ENCODE data around the gene GCNA. TPM values are rescaled to one million over a fixed set of nuclear protein-coding genes. Genes with fewer than 3 reads are reported as not detected.

The GCNA gene
- polyA plus RNA-seq, 2 of the 4 experiments (the other 2 are of a cell fraction): 1.4 to 1.7 TPM

GRCh38 chrX:71615056-71615455 lies 36.8 kb downstream of the GCNA start:
- WGBS (ENCODE audit: missing lambda C conversion rate): 98% methylated on average over 4 of the region's 4 CpGs
- H3K4me1 ChIP-seq: no peaks in the 10 kb centered on the region
- H3K4me2 ChIP-seq: no peak overlapping the region
- H3K27ac ChIP-seq: no peak overlapping the region
- no peaks in the 10 kb centered on the region for H3K9me3 ChIP-seq
- TF ChIP-seq RCOR1 (IDR thresholded peaks at IDR 0.05; ENCODE audit: low read depth, low read length) (no peak), ZNF302 (CRISPR knock-in tag; IDR thresholded peaks at IDR 0.05) (no peak), HDAC2 (IDR thresholded peaks at IDR 0.05) (no peak)
- TF ChIP-seq, protein P1, sequence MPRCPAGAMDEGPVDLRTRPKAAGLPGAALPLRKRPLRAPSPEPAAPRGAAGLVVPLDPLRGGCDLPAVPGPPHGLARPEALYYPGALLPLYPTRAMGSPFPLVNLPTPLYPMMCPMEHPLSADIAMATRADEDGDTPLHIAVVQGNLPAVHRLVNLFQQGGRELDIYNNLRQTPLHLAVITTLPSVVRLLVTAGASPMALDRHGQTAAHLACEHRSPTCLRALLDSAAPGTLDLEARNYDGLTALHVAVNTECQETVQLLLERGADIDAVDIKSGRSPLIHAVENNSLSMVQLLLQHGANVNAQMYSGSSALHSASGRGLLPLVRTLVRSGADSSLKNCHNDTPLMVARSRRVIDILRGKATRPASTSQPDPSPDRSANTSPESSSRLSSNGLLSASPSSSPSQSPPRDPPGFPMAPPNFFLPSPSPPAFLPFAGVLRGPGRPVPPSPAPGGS (IDR thresholded peaks at IDR 0.05): no peak
- TF ChIP-seq, protein P2, sequence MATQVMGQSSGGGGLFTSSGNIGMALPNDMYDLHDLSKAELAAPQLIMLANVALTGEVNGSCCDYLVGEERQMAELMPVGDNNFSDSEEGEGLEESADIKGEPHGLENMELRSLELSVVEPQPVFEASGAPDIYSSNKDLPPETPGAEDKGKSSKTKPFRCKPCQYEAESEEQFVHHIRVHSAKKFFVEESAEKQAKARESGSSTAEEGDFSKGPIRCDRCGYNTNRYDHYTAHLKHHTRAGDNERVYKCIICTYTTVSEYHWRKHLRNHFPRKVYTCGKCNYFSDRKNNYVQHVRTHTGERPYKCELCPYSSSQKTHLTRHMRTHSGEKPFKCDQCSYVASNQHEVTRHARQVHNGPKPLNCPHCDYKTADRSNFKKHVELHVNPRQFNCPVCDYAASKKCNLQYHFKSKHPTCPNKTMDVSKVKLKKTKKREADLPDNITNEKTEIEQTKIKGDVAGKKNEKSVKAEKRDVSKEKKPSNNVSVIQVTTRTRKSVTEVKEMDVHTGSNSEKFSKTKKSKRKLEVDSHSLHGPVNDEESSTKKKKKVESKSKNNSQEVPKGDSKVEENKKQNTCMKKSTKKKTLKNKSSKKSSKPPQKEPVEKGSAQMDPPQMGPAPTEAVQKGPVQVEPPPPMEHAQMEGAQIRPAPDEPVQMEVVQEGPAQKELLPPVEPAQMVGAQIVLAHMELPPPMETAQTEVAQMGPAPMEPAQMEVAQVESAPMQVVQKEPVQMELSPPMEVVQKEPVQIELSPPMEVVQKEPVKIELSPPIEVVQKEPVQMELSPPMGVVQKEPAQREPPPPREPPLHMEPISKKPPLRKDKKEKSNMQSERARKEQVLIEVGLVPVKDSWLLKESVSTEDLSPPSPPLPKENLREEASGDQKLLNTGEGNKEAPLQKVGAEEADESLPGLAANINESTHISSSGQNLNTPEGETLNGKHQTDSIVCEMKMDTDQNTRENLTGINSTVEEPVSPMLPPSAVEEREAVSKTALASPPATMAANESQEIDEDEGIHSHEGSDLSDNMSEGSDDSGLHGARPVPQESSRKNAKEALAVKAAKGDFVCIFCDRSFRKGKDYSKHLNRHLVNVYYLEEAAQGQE (IDR thresholded peaks at IDR 0.05): no peak
- DNase-seq (ENCODE audit: low read depth in 1 of 2, low spot score in 1 of 2) (no peak), ATAC-seq (no peak), FAIRE-seq (no peak)
- ChIA-PET CTCF (no interaction called here), POLR2A (no interaction called here)
- no peak overlapping the region for H3K4me3 ChIP-seq

DNA sequence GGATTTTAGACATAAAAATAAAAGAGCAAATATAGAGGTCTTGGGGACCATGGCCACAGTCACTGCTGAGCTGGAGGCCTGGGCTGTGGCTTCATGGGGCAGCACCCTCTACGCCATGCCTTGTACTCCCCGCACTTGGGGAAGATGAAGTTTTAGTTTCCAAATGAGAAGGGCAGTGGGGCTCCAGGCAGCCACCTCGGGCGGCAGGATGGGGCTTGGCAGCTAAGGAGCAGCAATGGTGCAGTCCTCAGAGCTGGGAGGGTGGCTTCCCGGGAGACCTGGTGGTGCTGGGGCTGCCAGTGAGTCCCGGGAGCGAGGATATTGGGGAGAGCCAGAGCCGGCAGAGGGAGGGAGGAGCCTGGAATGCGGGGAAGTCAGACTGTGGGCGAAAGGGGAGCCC lies 37.7 kb downstream of the GCNA start:
- no peaks in the 10 kb centered on the region for H3K4me1 ChIP-seq
- H3K4me3 ChIP-seq: no peak overlapping the region
- ChIA-PET CTCF (no interaction called here), POLR2A (no interaction called here)
- 87% methylated on average over 9 of the region's 10 CpGs for WGBS (ENCODE audit: missing lambda C conversion rate)
- FAIRE-seq: no peak
- TF ChIP-seq, protein P3, sequence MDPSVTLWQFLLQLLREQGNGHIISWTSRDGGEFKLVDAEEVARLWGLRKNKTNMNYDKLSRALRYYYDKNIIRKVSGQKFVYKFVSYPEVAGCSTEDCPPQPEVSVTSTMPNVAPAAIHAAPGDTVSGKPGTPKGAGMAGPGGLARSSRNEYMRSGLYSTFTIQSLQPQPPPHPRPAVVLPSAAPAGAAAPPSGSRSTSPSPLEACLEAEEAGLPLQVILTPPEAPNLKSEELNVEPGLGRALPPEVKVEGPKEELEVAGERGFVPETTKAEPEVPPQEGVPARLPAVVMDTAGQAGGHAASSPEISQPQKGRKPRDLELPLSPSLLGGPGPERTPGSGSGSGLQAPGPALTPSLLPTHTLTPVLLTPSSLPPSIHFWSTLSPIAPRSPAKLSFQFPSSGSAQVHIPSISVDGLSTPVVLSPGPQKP (IDR thresholded peaks at IDR 0.05; ENCODE audit: low read depth, low read length): no peak
- no peak for TF ChIP-seq MAZ (IDR thresholded peaks at IDR 0.05; ENCODE audit: borderline replicate concordance, low read depth, low read length)
- TF ChIP-seq ZFP36 (IDR thresholded peaks at IDR 0.05; ENCODE audit: borderline replicate concordance, partially characterized antibody): no peak
- no peak for TF ChIP-seq FOXS1 (CRISPR knock-in tag; IDR thresholded peaks at IDR 0.05)
- no peak for TF ChIP-seq HOXB5 (CRISPR knock-in tag; IDR thresholded peaks at IDR 0.05)
- TF ChIP-seq FOSB (CRISPR knock-in tag; IDR thresholded peaks at IDR 0.05): no peak
- no peak for TF ChIP-seq POLR2A (IDR thresholded peaks at IDR 0.05; ENCODE audit: low read length)
- TF ChIP-seq MAFK (IDR thresholded peaks at IDR 0.05; ENCODE audit: partially characterized antibody): no peak
- TF ChIP-seq NFE2L2 (conservative IDR thresholded peaks at IDR 0.05; ENCODE audit: low read length): no peak
- TF ChIP-seq SREBF2 (IDR thresholded peaks at IDR 0.05): no peak
- no peak for TF ChIP-seq HDAC2 (IDR thresholded peaks at IDR 0.05)
- TF ChIP-seq RFX5 (IDR thresholded peaks at IDR 0.05): no peak
- TF ChIP-seq RCOR1 (IDR thresholded peaks at IDR 0.05; ENCODE audit: low read depth, low read length): no peak
- no peak for TF ChIP-seq POLR2AphosphoS2 (conservative IDR thresholded peaks at IDR 0.05; ENCODE audit: low read length)
- no peak for TF ChIP-seq ESRRA (IDR thresholded peaks at IDR 0.05; ENCODE audit: borderline replicate concordance, low read length)
- no peak for TF ChIP-seq NR3C1 (IDR thresholded peaks at IDR 0.05)
- TF ChIP-seq CBX2 (IDR thresholded peaks at IDR 0.05; ENCODE audit: borderline replicate concordance, low read depth): no peak
- TF ChIP-seq SMC3 (IDR thresholded peaks at IDR 0.05): no peak
- TF ChIP-seq CTCF (IDR thresholded peaks at IDR 0.05): no peak
- no peak for TF ChIP-seq KDM5A (IDR thresholded peaks at IDR 0.05)
- no peak overlapping the region for H3K27ac ChIP-seq
- ATAC-seq: no peak
- no peak for DNase-seq (ENCODE audit: low read depth in 1 of 2, low spot score in 1 of 2)
- no peak overlapping the region for H3K4me2 ChIP-seq
- no peaks in the 10 kb centered on the region for H3K9me3 ChIP-seq
